Activated CD4-positive, alpha-beta memory T cell treated with anti-CD3 and anti-CD28 coated beads, Interleukin-2, amount 10 ng/mL, durations not matched to agents 7 days and 5 days (primary cell): ENCODE data around the gene NOTCH2. TPM values are rescaled to one million over a fixed set of nuclear protein-coding genes. Genes with fewer than 3 reads are reported as not detected.
A peak's percentile ranks its signal among the peaks of the same experiment; 100 is the strongest.
"Not testable (repeated sequence)": the region's sequence is repeated elsewhere in the genome, so short reads cannot be mapped to it uniquely, and the experiment has no call there.

ENCODE experiments used
- CTCF ChIA-PET: fragments of 350-600 bp; sonication (Branson Sonifier 250); formaldehyde crosslinking; loops from one replicate; lab custom pipeline; 2021; ENCODE audit warnings: antibody characterized with exemption, inconsistent platforms; lab: Charles Lee
- POLR2A ChIA-PET: fragments of 350-600 bp; sonication (Branson Sonifier 250); formaldehyde crosslinking; loops from one replicate; lab custom pipeline; 2021; ENCODE audit warnings: antibody characterized with exemption; lab: Charles Lee
- DNase-seq: peaks from one replicate; pipeline ENCODE4 v3.0.0-alpha.2; 2020
- H3K27ac Mint-ChIP-seq: one replicate; pipeline ENCODE4 v1.8.0; 2021; ENCODE audit warnings: mild to moderate bottlenecking, mixed read lengths
- H3K27me3 Mint-ChIP-seq: one replicate; pipeline ENCODE4 v1.8.0; 2021; ENCODE audit warnings: mixed read lengths
- H3K36me3 Mint-ChIP-seq: one replicate; pipeline ENCODE4 v1.8.0; 2021; ENCODE audit warnings: low read depth, mixed read lengths
- H3K4me1 Mint-ChIP-seq: one replicate; pipeline ENCODE4 v1.8.0; 2021; ENCODE audit warnings: mixed read lengths
- H3K4me3 Mint-ChIP-seq: one replicate; pipeline ENCODE4 v1.8.0; 2021; ENCODE audit warnings: mild to moderate bottlenecking, mixed read lengths
- H3K9me3 Mint-ChIP-seq: one replicate; pipeline ENCODE4 v1.8.0; 2021; ENCODE audit warnings: mixed read lengths
- total RNA-seq, 2 experiments: library from RNA; stranded (reverse); gene quantifications; one replicate each; pipeline ENCODE4 v1.2.3, GENCODE V29; 2021

The NOTCH2 gene
- 10 to 100 TPM; 81.9 to 88.7 TPM for total RNA-seq

DNA sequence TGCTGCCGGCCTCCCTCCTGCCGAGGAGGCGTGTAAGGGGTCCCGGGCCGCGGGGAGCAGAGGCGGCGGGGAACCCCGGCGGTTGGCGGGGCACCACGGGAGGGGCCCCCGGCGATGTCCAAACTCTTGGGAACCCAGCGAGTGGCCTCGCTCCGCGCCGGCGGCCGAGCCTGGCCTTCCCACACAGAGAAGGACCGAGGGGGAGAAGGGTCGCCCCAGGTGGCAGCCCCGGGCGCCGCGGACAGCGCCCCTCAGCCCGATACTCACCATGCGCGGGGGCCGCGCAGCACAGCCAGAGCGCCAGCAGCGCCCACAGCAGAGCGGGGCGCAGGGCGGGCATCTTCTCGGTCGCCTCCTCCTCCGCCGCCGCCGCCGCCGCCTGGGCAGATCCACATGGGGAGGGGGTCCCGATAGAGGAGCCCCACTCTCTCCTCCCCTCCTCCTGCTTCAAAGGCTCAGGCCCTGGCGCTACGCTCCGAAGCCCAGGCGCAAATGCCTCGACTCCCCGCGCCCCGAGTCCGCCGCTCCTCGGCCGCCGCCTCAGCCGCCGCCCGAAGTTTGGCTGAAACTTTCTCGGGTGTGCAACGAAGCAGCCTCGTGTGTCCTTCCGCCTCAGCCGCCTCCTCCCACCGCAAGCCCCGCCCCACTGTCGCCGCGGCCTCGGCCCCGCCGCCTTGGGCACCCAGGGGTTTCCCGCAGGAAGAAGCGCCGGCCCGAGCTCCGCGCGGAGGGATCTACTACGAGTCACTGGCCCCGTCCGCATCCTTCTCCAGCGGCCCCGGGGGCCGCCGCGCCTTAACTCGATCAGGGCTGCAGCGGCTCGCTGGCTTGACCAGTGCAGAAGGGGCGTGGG is at the start of gene NOTCH2:
Gene NOTCH2 (minus strand): TSS at position 596 of the 853 bp plus-strand sequence. CDS start 256 bp downstream, at position 340.
- POLR2A ChIA-PET, CTCF ChIA-PET, H3K36me3 Mint-ChIP-seq, H3K9me3 Mint-ChIP-seq, H3K27ac Mint-ChIP-seq, H3K4me1 Mint-ChIP-seq, H3K27me3 Mint-ChIP-seq: not testable (repeated sequence)
- peak; percentile 76 for DNase-seq
- H3K4me3 Mint-ChIP-seq, result peak within 1 kb of the TSS; percentile 59

DNA sequence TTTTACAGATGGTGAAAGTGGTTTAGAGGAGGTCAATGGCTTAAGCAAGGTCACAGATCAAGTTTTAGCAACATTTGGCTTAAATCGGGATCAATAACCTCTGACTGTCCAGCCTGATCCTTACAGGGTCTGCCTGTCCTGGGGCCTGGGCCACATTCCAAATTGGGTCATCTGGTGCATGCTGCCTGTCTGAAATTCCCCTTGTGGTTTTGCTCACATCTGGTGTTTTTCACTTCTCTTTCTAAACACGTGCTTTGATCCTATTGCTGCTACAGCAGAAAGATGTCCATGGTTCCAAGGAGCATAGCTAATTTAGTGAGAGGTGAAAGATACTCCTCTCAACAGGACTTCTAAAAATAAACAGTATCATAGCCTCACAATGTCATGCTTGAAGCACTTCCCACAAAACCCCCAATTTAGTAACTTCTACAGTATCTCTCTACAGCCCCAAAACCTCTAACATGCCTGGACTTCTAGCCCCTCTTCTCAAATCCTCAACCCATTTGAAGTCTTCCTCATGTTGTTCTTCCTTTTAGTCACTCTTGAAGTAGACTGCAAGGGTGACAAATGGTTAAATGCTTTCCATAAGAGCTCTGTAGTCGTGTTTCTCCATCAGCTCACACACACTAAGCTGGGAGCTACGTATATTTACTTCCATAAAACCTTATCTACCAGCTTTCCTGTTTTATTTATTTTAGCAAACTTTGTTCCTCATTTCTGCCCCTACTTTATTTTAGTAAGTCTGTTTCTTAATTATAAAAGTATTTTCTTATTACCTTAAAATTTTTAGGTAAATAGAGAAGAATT is 48.1 kb upstream of the NOTCH2 start:
- H3K27ac Mint-ChIP-seq, DNase-seq, H3K27me3 Mint-ChIP-seq, CTCF ChIA-PET, H3K36me3 Mint-ChIP-seq, H3K9me3 Mint-ChIP-seq, POLR2A ChIA-PET, H3K4me3 Mint-ChIP-seq: not testable (repeated sequence)
- peaks cover 12% of the 10 kb centered on the region for H3K4me1 Mint-ChIP-seq

DNA sequence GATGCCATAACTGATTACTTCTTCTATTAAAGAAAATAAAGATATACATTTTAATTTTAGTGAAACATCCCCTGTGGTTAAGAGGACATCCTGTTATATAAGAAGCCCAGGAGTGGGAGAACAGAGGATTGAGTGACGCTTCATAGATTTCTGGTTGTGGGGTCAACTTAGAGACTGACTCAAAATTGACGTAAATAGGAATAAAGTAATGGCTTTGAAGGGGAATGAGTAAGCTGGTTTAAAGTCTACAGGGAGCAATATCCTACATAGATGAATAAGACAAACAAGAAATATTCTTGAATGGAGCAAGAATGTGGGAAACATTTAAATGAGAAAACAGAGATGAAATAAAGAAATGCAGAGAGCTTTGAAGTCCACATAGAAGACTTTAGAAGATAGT is 46.6 kb upstream of the NOTCH2 start:
- POLR2A ChIA-PET, DNase-seq, H3K4me3 Mint-ChIP-seq, H3K27me3 Mint-ChIP-seq, CTCF ChIA-PET, H3K27ac Mint-ChIP-seq, H3K9me3 Mint-ChIP-seq, H3K36me3 Mint-ChIP-seq: not testable (repeated sequence)
- peaks cover 11% of the 10 kb centered on the region for H3K4me1 Mint-ChIP-seq

DNA sequence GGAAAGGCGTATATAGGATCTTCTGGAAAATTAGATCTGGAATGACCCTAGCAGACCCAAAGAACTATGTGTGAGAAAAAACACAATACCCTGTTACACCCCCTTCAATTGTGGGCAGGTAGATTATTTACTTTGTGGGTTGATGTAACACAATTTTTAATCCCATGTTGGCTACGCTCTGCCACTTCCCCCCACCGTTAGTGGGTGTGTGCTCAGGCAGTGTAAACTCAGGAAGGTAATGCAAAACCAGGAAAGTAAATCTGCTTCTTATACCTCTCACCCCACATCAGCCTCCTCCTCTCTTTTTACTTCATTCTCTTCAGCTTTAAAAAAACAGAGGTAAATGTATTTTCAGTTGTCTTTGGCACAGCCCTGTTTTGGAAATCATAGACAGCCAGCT is 43.7 kb upstream of the NOTCH2 start:
- H3K9me3 Mint-ChIP-seq, H3K27me3 Mint-ChIP-seq, H3K4me1 Mint-ChIP-seq, H3K4me3 Mint-ChIP-seq, DNase-seq, H3K27ac Mint-ChIP-seq, POLR2A ChIA-PET, H3K36me3 Mint-ChIP-seq, CTCF ChIA-PET: not testable (repeated sequence)

DNA sequence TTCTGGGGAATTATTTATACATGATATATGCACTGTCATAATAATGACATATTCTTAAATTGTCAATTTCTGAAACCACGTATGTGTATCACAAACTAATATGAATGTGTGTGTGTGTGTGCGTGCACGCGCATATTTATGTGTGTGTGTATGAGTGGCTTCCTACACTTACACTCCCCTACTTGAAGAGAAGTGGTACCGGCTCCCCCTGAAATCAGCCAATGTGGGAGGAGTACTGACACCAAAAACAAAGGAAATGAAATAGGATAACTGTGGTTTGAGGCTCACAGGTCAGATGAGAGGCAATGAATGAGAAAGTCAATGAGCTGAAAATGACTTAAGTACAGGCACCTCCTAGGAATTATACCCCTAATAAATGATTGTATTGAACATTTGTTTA is 42.8 kb upstream of the NOTCH2 start:
- DNase-seq, H3K4me1 Mint-ChIP-seq, H3K9me3 Mint-ChIP-seq, H3K36me3 Mint-ChIP-seq, H3K27me3 Mint-ChIP-seq, CTCF ChIA-PET, POLR2A ChIA-PET, H3K27ac Mint-ChIP-seq, H3K4me3 Mint-ChIP-seq: not testable (repeated sequence)

DNA sequence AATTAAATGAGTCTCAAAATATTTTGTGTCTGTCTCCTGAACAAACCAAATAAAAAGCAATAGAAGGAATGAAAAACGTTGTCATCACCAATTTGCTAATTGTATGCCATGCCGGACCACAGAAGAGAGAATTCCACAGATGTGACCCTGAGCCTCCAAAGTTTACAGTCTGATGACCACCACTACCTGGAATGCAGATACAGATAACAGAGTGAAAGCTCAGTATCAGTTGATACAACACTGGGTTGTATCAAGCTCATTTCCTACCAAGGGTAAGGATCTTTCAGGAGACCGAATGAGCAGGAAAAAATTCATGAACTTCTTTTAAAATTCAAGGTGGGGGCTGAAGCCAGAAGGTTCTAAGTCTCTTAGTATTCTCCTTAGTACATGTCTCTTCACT is 42.3 kb upstream of the NOTCH2 start:
- CTCF ChIA-PET, DNase-seq, H3K36me3 Mint-ChIP-seq, H3K27me3 Mint-ChIP-seq, H3K4me3 Mint-ChIP-seq, H3K9me3 Mint-ChIP-seq, POLR2A ChIA-PET, H3K4me1 Mint-ChIP-seq, H3K27ac Mint-ChIP-seq: not testable (repeated sequence)

DNA sequence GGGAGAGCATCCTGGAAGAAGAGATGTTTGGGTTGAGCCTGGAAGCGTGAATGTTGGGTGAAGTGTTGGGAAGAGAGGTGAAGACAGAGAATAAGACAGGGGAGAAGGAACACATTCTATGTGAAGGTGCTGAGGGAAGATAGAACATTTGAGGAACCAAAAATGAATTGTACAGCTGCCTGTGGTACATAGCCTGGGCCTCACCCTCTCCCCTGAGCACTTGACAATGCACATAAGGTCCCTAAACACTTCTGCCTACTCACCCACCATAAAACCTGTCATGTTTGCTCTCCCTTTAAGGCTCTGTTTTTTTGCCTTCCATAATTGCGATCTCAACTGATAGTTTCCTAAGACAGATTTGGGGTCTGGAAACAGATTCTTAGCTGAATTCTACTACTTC is 41.5 kb upstream of the NOTCH2 start:
- H3K27ac Mint-ChIP-seq, DNase-seq, CTCF ChIA-PET, H3K4me3 Mint-ChIP-seq, H3K36me3 Mint-ChIP-seq, H3K4me1 Mint-ChIP-seq, H3K9me3 Mint-ChIP-seq, H3K27me3 Mint-ChIP-seq, POLR2A ChIA-PET: not testable (repeated sequence)

DNA sequence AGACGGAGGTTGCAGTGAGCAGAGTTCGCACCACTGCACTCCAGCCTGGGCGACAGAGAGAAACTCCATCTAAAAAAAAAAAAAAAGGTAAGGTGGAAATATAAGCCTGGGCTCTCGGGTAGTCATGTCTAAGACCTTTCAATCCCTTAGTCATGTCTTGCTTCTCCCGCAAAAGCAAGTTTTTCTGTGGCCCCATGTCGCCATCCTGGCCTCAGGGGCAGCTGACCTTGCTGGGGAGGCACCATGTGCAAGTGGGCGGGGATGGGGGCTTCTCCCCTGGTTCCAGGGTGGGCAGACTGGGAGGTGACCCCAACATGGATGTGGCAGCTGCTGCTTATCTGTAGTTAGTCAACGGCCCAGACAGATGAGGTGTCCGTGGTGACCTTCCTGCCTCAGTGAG is 40.2 kb upstream of the NOTCH2 start:
- H3K27me3 Mint-ChIP-seq, H3K27ac Mint-ChIP-seq, H3K9me3 Mint-ChIP-seq, CTCF ChIA-PET, H3K36me3 Mint-ChIP-seq, H3K4me3 Mint-ChIP-seq, POLR2A ChIA-PET, DNase-seq: not testable (repeated sequence)
- H3K4me1 Mint-ChIP-seq, result peaks cover 17% of the 10 kb centered on the region

DNA sequence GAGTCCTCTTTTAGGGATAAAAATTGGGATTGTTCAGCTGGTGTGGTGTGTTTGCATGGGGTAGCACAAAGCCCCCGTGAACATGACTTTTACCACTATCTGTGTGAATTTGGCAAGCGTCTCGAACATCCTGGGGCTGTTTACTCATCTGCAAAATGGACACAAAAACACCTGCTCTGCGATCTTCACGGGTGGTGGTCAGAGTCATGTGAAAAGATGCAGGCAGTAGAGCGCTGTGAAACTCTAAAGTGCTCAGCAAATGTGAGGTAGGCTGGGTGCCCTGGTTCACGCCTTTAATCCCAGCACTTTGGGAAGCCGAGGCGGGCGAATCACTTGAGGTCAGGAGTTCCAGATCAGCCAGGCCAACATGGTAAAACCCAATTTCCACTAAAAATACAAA is 39.7 kb upstream of the NOTCH2 start:
- POLR2A ChIA-PET, result not testable (repeated sequence)

DNA sequence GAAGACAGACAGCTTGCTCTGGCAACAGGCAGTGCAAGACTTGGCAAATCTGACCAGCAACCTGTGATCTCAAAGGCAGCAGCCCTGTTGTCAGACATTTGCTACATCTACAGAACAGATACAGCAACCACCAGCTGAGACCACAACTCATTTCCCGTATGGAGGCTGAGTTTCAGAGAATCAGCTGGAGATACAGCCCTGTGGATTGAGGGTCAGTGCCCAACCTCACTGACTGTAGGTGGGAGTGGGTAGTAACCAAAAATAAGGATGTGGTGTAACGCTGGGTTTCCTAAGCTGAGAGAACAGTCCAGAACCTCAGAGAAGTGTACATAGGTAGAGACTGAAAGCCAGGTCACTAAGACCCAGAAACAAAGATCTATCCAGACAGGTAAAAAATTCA is 35.8 kb upstream of the NOTCH2 start:
- Mint-ChIP-seq H3K27ac (peak overlapping the region; percentile 45), H3K4me1 (peaks cover 15% of the 10 kb centered on the region)
- H3K9me3 Mint-ChIP-seq, H3K27me3 Mint-ChIP-seq, POLR2A ChIA-PET, H3K4me3 Mint-ChIP-seq, H3K36me3 Mint-ChIP-seq, CTCF ChIA-PET: not testable (repeated sequence)
- peak; percentile 21 for DNase-seq

More for the DNA sequence above, 39.7 kb upstream of the NOTCH2 start:
- DNase-seq, H3K4me3 Mint-ChIP-seq, H3K9me3 Mint-ChIP-seq, H3K27me3 Mint-ChIP-seq, H3K27ac Mint-ChIP-seq, H3K36me3 Mint-ChIP-seq, CTCF ChIA-PET: not testable (repeated sequence)
- H3K4me1 Mint-ChIP-seq, result peaks cover 19% of the 10 kb centered on the region

DNA sequence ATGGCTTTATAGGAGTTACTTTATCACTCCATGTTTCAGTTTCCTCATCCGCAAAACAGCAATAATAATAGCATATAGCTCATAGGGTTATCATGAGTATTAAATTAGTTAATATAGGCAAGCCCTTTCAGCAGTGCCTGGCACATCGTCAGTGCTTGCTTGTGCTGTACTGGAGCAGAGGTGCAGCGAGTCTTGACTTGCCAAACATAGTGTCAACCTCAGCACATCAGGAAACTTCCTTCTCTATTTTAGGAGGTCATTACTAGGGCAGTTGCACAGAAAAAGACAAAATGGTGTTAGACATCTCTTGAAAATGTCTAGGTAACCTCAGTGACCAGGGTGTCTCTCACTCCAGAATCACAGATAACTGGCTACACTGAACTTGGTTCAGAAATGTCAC is 34.3 kb upstream of the NOTCH2 start:
- H3K9me3 Mint-ChIP-seq, H3K27ac Mint-ChIP-seq, POLR2A ChIA-PET, H3K36me3 Mint-ChIP-seq, H3K27me3 Mint-ChIP-seq, CTCF ChIA-PET, H3K4me3 Mint-ChIP-seq, DNase-seq: not testable (repeated sequence)
- H3K4me1 Mint-ChIP-seq, result peaks cover 21% of the 10 kb centered on the region

DNA sequence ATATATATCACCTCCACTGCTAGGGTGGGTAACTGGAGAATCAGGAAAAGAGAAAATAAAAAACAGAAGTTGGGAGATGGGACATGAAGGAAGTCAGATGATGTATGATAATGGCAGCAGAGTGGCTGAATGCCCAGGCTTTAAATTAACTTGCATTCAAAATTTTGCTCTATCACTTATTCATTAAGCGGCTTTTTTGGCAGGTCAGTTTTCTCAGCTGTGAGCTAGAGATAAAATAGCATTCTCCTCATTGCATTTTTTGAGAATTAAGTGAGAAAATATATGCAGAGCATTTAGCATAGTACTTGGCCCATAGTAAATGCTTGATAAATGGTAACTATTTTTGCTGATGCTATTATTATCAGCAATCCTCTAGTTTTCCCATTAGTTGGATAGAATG is 32.1 kb upstream of the NOTCH2 start:
- H3K27me3 Mint-ChIP-seq, H3K36me3 Mint-ChIP-seq, CTCF ChIA-PET: not testable (repeated sequence)

DNA sequence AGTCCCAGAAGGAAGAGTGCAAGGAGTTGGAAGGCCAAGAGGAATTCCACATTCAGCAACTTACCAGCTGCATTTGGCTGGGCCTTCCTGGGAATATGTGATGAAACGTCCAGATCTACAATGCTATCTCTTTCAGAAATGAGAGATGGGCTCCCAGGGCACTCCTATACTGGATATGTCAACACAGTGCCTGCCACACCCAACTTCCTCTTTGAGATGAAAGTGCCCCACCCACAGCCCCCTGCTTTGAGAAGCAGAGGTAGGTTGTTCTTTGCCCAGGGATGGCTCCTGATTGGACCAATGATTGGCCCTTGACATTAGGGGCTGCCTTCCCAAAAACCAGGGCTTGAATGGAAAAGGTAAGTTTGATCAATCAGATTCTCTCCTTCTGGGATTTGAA is 31.1 kb upstream of the NOTCH2 start:
- H3K9me3 Mint-ChIP-seq, CTCF ChIA-PET, H3K27ac Mint-ChIP-seq, POLR2A ChIA-PET, H3K36me3 Mint-ChIP-seq, DNase-seq, H3K27me3 Mint-ChIP-seq: not testable (repeated sequence)
- Mint-ChIP-seq H3K4me1 (peaks cover 18% of the 10 kb centered on the region), H3K4me3 (peak overlapping the region; percentile 28)

More for the DNA sequence above, 32.1 kb upstream of the NOTCH2 start:
- POLR2A ChIA-PET, H3K27ac Mint-ChIP-seq, H3K4me3 Mint-ChIP-seq, DNase-seq, H3K9me3 Mint-ChIP-seq: not testable (repeated sequence)
- peaks cover 22% of the 10 kb centered on the region for H3K4me1 Mint-ChIP-seq
